Measurements from ENCODE around the gene CCDC174.
"Not testable (repeated sequence)": the region's sequence is repeated elsewhere in the genome, so short reads cannot be mapped to it uniquely, and the experiment has no call there.

CCDC174 gene

GRCh38 chr3:14651440-14652251, at the start of gene CCDC174:
Gene CCDC174 (plus strand): TSS chr3:14651762. CDS start chr3:14651837, 75 bp downstream.
- peak; percentile 86 for DNase-seq (ENCODE audit: low read depth)

GRCh38 chr3:14602006-14602803, 49.4 kb upstream of the CCDC174 start:
- DNase-seq (ENCODE audit: low read depth), result no peak

- no peak for DNase-seq (ENCODE audit: low read depth)
Measured at GRCh38 chr3:14602804-14603644, 48.5 kb upstream of the CCDC174 start.

- no peak for DNase-seq (ENCODE audit: low read depth)
Measured at GRCh38 chr3:14605067-14605466, 46.5 kb upstream of the CCDC174 start.

- no peak for DNase-seq (ENCODE audit: low read depth)
Measured at GRCh38 chr3:14605744-14606143, 45.8 kb upstream of the CCDC174 start.

GRCh38 chr3:14606669-14607339, 44.8 kb upstream of the CCDC174 start:
- no peak for DNase-seq (ENCODE audit: low read depth)

- no peak for DNase-seq (ENCODE audit: low read depth)
Measured at GRCh38 chr3:14608298-14608697, 43.3 kb upstream of the CCDC174 start.

- not testable (repeated sequence) for DNase-seq (ENCODE audit: low read depth)
Measured at GRCh38 chr3:14609058-14609457, 42.5 kb upstream of the CCDC174 start.

- DNase-seq (ENCODE audit: low read depth), result no peak
Measured at GRCh38 chr3:14609506-14609905, 42.1 kb upstream of the CCDC174 start.

- DNase-seq (ENCODE audit: low read depth), result no peak
Measured at GRCh38 chr3:14609941-14610340, 41.6 kb upstream of the CCDC174 start.

GRCh38 chr3:14614189-14614588, 37.4 kb upstream of the CCDC174 start:
- DNase-seq (ENCODE audit: low read depth), result no peak

GRCh38 chr3:14614862-14615261, 36.7 kb upstream of the CCDC174 start:
- DNase-seq (ENCODE audit: low read depth), result no peak

GRCh38 chr3:14616606-14617507, 34.7 kb upstream of the CCDC174 start:
- no peak for DNase-seq (ENCODE audit: low read depth)

- DNase-seq (ENCODE audit: low read depth), result no peak
Measured at GRCh38 chr3:14617508-14618023, 34.0 kb upstream of the CCDC174 start.

GRCh38 chr3:14619605-14620004, 32.0 kb upstream of the CCDC174 start:
- no peak for DNase-seq (ENCODE audit: low read depth)

- DNase-seq (ENCODE audit: low read depth), result no peak
Measured at GRCh38 chr3:14620512-14620911, 31.1 kb upstream of the CCDC174 start.

GRCh38 chr3:14621093-14621492, 30.5 kb upstream of the CCDC174 start:
- DNase-seq (ENCODE audit: low read depth), result no peak

GRCh38 chr3:14622368-14622767, 29.2 kb upstream of the CCDC174 start:
- no peak for DNase-seq (ENCODE audit: low read depth)

- DNase-seq (ENCODE audit: low read depth), result no peak
Measured at GRCh38 chr3:14623569-14624051, 28.0 kb upstream of the CCDC174 start.

GRCh38 chr3:14624498-14624897, 27.1 kb upstream of the CCDC174 start:
- no peak for DNase-seq (ENCODE audit: low read depth)
